Astrocyte of the hippocampus (primary cell): ENCODE measurements around the gene NIPAL3.

Experiments used
- DNase-seq: peaks from one replicate; pipeline ENCODE4 v3.0.0; 2011; ENCODE audit warnings: low read depth, low spot score

Gene NIPAL3

DNA sequence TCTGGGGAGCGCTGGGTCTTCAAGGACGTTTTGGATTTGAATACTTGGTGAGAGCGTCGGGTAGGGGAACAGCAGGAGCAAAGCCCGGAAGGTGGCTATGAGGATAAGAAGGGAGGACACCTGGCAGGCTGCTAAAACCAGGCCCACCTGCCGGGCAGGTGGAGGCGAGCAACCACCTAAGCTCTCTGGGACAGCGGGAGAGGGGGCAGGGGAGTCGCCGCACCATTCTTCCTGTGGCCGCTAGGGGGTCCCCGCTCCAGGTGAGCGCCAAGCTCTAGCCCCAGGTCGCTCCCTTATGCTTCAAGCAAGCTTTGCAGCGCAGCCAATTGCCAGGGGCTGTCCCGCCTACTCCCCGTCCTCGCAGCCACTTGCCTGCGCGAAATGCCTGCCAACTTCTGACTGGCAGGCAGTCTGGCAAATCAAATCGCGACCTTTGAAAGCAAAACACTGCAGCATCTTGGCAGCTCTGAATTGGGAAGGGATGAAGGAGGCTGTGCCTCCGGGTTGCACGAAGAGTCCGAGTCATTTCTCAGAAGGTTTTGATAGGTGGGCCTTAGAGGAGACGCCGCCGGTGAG, at the start of gene NIPAL3:
NIPAL3 (plus strand) TSS at position 469 of the 576 bp plus-strand sequence. CDS start 3,746 bp downstream, outside the sequence.
- DNase-seq = peak; percentile 100

DNA sequence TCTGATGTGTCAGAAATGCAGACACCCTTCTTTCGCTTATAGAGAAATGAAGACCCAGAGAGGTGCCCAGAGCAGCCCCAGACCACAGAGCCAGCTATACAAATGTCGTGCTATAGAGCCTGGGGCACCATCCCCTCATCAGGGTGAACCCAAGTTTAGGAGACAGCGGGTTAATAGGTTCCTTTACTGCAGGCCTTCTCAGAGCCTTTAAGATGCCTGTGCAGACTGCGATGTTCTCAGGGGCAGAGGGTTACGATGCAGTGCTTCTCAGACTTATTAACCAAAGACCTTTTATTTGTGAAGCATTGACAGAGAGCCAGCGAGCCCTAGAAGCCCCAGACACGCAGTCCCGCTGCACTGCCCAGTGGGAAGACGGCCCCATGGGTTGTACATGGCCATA, 48.9 kb upstream of the NIPAL3 start:
- DNase-seq = no peak

- peak; percentile 63 for DNase-seq
These were observed 46.4 kb upstream of the NIPAL3 start for GRCh38 chr1:24369199-24369598.

DNA sequence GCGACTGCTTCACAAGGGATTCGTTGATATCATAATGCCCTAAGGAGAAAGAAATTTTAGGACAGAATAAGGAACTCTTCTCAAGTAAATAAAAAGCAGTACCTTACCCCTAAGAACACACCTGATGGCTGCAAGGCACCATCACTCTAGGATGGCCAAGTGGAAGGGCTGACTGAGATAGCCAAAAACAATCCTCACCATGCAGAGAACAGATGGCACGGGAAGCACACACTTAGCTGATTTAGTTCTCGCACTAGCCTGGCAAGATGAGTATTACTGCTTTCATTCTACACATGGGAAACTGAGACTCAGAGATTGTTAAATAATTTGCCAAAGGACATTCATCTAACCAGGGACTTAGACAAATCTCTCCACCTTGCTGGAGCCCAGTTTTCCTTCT, 45.8 kb upstream of the NIPAL3 start:
- no peak for DNase-seq

- no peak for DNase-seq
These were observed 42.6 kb upstream of the NIPAL3 start for GRCh38 chr1:24373044-24373443.

DNA sequence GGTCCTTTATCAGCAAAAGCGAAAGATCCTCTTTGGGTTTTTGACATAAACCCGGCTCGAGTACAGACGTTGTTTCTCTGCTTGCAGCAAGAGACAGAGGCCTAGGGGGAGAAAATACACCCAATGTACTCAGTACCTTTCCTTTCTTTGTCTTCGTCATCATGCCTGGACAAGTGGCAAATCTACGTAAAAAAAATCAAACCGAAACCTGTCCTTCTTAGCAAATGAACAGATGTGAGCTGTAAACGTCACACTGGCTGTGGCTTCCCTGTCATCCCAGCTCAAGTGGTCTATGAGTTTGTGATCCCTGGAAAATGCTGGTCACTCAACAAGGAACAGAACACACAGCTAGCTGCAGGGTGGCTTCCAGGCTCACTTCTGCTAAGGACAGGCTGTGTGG, 41.9 kb upstream of the NIPAL3 start:
- DNase-seq = no peak

DNA sequence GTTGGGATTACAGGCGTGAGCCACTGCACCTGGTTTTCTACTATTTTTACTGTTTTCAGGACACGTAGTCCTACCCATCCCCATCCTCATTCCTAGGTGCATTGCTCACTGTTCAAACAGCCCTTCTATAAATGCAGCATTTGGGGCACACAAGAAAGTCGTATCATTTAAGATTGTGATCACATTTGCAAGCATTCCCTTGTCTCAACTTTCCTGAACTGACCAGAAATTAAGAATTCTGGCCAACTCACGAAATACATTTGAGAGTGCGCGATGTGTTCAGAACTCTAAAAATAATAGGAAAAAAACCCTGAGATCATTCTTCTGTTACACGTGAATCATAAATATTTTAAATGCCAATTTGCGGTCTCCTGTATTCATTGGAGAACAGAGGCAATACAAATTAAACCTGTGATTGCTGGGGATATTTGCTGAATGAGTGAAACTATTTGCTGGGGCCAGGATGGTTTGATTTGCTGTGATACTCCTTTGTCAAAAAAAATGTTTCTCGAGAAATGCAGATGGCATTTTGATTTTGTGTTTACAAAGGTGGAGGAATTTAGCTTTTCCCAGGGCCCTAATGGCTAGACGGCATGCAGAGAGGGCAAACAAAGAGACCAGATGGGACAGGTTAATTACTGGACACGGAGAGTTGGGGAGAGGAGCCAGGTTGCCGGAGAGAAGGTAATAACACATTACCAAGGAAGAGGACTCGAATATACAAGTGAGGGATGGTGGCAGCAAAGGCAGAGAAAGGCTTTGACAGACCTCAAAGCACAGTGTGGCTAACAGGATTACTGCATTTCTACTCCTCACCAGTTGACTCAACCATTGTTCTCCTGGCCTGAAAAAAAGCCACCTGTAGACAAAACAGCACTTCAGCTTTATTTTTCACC, 40.5 kb upstream of the NIPAL3 start:
- DNase-seq = peak; percentile 74

GRCh38 chr1:24379733-24380315, 35.8 kb upstream of the NIPAL3 start:
- no peak for DNase-seq

DNA sequence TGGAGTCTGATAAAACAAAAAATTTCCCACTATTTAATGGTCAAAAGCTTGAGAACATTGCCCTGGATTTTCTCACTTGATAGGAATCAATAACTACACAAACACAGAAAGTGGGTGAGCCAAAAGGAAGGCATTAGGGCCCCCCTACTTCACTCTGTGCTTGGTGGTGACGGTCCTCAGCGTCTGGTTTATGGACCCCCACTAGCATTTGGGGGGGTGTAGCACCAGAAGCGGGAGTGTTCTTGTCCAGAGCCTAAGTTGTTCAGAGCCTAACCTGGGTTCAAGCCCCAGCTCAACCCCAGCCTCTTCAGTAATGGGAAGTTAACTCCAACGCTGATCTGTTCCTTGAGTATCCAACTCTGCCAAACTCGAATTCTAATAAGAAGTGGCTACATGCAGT, 35.1 kb upstream of the NIPAL3 start:
- DNase-seq = no peak

- DNase-seq = no peak
These were observed 34.3 kb upstream of the NIPAL3 start for GRCh38 chr1:24381256-24381655.

GRCh38 chr1:24382165-24382577, 33.4 kb upstream of the NIPAL3 start:
- no peak for DNase-seq

GRCh38 chr1:24383381-24383940, 32.1 kb upstream of the NIPAL3 start:
- DNase-seq = no peak

DNA sequence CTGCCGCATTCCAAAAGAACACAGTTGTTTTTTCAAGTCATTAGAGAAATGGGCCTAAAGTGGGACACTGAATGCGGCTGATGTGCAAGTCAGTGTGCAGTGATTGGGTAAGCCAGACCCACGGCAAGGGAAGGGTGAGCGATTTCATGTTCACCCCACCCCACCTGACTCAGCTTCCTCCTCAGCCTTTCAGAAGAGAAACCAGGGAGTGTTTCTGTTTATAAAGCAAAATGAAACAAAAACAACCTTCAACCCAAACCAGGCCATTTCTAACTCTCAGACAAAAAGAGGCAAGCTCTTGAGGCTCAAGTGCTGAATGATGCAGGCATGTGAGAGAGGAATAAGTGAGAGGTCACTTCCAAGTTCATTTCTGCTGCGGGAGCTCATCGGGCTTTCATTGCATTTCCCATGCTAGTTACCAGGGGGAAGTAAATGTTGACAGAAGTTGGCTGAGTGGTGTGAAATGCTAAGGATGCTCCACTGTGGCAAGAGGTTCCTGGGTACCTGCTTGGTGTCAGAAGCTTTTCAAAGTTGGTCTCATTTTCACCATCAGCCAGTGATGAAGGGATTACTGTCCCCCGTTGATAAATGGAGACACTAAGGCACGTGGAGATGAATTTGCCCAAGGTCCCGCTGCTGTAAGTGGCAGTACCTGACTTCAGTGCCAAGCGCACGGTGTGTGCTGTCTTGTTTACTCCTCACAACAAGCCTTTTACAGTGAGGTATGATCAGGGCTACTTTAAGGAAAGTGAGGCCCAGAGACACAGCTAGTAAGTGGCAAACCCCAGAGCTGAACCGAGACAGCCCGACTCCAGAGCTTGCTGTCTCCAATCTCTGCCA, 31.1 kb upstream of the NIPAL3 start:
- DNase-seq = peak; percentile 67

DNA sequence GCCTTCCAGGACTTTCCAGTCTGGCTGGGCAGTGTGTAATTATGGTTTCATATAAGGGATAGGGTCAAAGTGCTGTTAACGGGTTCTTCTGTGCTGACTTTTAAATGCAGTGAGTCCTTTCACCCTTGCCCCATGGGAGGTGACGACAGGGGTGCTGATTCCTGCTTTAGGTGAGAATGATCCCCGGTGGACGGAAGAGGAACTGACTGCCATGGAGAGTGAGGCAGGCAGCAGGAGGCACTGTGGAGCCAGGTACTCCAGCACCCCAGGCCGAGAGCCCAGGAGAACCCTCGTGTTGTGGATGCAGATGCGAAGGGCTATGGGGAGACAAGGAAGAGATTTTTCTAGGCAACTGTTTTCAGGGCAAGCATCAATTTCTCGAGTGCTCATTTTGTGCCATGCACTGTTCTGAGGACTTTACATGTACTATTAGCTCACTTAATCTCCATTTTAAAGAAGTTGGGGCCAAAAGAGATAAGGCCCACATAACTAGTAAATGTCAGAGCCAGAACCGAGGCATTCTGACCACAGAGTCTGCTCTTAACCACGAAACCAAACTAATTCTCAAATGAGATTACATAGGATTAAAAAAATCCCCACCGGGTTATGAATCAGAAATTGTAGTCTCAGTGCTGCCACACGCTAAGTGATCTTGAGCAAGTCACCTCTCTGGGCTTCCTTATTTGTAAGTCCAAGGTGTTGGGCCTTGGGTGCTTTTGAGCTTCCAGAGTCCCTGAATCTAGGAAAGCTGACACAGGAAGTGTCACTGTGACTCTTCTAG, 30.3 kb upstream of the NIPAL3 start:
- DNase-seq = peak; percentile 53

GRCh38 chr1:24386241-24386640, 29.4 kb upstream of the NIPAL3 start:
- DNase-seq = peak; percentile 74

DNA sequence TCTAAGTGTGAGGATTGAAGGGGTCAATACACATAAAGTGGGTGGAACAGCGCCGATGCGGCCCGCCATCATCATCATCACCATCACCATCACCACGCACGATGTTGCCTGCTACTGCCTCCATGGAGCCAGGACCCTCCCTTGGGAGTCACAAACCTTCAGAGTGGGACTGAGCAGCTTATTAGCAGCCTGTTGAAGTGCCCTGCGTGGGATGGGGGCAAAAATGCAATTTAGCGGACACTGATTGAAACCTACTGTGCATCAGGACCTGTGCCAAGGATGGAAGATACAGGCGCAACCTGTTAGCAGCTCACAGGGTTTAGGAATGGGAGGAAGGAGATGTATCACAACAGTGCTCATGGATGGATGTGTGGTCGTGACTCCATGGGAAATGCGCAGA, 28.7 kb upstream of the NIPAL3 start:
- DNase-seq = no peak

DNA sequence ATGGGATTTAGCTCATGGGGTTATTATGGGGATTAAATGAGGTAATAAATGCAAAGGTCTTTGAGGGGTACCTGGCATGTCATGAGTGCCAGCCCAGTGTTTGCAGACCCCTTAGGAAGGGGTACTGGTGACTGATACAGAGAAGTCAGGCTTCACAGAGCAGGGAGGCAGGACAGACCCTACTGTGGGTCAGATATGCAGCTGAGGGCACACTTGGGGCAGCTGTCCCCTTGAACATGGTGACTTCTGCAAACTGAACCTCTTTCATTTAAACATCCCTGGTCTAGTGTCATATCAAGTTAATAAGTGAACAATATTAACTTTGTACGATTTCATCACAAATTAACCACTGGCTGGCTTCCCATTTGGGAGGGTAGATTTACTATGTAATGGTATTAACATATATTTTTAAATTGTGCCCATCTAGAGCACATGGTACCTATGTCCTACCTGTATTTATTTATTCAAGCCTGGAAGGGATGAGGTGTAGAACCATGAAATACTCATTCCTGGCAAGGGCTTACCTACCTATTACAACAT, 27.9 kb upstream of the NIPAL3 start:
- DNase-seq = no peak

DNA sequence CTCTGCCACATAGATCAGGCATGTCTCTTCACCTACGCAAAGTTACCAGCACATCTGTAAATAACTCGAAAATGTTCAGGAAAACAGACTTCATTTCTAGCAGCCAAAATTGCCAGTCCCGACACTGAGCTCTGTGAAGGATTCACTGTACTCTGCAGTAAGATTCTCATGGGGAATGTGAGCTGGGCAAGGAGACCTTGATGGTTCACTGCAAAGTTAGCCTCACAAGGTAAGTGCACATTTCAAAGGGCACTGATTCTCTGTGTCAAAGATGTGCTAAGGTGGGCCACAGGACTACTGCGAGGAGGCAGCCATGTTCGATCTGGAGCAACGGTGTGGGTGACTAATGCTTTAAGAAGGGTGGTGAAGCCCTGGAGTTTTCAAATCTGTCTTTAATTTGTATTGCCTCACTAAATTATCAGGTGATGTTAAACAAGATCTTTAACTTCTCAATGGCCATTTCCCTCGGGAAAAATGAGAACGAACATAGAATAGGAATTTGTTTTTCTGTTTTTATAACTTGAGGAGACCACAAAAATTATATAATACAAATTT, 27.2 kb upstream of the NIPAL3 start:
- DNase-seq = no peak

DNA sequence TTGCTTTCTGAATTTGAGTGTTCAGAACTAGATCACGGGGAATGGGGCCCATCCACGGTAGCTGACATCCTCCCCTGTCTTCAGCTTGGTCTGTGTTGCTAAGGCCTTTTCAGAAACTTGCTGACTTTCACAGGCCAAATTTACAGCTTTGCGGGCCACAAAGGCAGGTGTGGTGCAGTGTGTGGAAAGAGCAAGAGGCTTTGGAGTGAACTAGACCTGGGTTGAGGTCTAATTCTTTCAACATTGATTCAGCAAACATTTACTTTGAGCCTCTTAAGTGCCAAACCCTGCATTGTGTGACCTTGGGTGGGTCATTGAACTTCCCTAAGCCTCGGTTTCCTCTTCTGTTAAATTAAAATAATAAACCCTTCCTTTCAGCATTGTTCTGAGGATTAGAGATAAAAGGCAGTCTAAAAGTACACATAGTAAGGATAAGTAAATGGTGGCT, 26.3 kb upstream of the NIPAL3 start:
- no peak for DNase-seq
